ENCODE data around the gene UGT3A2.

Gene UGT3A2

GRCh38 chr5:35999547-35999946 lies 67.1 kb downstream of the UGT3A2 start:
- no peak for DNase-seq

- no peak for DNase-seq
Observed at GRCh38 chr5:35996076-35996475, 70.6 kb downstream of the UGT3A2 start.

GRCh38 chr5:35990941-35991611 lies 75.6 kb downstream of the UGT3A2 start, which contains the start of gene UGT3A1:
Gene UGT3A1, minus strand, starts transcription at chr5:35991390. Its CDS starts 150 bp downstream, at chr5:35991240.
- DNase-seq: no peak

- no peak for DNase-seq
Observed at GRCh38 chr5:35990520-35990919, 76.2 kb downstream of the UGT3A2 start.

- peak; percentile 70 for DNase-seq
Observed at GRCh38 chr5:35988529-35988928, 78.2 kb downstream of the UGT3A2 start.

GRCh38 chr5:35987776-35988175 lies 78.9 kb downstream of the UGT3A2 start:
- no peak for DNase-seq

All from MV-4-11 (cell line).